ENCODE data around the gene EPM2AIP1. TPM values are rescaled to one million over a fixed set of nuclear protein-coding genes. Genes with fewer than 3 reads are reported as not detected.

Gene EPM2AIP1
- total and polyA plus RNA-seq, 9 of the 15 experiments (the other 6 are each of a cell fraction or from before 2014, with no cell fraction given) = 6.7 to 44.8 (median 25.2) TPM

DNA sequence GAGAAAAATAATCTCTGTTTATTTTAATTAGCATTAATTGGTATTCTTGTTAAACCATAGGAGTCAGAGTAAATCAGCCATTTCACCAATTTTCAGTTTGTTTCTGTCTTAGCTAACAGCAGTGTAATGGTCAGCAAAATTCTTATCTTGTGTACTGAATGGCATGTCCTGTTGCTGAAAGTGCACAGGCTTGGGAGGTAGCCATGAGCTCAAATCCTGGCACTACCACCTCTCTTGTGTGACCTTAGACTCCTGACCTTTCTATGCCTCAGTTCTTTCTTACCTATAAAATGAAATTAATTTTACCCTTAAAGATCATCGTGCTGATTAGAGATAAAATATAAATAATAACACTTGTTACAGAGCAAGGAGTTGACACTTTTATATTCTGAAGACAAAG is 36.2 kb upstream of the EPM2AIP1 start:
- TF ChIP-seq, protein P1, sequence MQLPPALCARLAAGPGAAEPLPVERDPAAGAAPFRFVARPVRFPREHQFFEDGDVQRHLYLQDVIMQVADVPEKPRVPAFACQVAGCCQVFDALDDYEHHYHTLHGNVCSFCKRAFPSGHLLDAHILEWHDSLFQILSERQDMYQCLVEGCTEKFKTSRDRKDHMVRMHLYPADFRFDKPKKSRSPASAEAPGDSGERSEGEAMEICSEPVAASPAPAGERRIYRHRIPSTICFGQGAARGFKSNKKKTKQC (CRISPR knock-in tag; IDR thresholded peaks at IDR 0.05) = no peak
- no peak for TF ChIP-seq LCOR (CRISPR knock-in tag; IDR thresholded peaks at IDR 0.05)
- no peak for TF ChIP-seq TAL1 (IDR thresholded peaks at IDR 0.05)
- TF ChIP-seq SNIP1 (IDR thresholded peaks at IDR 0.05; ENCODE audit: low read depth) = no peak
- TF ChIP-seq CREB1 (IDR thresholded peaks at IDR 0.05) = no peak
- TF ChIP-seq CREB1 (CRISPR knock-in tag; IDR thresholded peaks at IDR 0.05) = no peak
- TF ChIP-seq, protein P2, sequence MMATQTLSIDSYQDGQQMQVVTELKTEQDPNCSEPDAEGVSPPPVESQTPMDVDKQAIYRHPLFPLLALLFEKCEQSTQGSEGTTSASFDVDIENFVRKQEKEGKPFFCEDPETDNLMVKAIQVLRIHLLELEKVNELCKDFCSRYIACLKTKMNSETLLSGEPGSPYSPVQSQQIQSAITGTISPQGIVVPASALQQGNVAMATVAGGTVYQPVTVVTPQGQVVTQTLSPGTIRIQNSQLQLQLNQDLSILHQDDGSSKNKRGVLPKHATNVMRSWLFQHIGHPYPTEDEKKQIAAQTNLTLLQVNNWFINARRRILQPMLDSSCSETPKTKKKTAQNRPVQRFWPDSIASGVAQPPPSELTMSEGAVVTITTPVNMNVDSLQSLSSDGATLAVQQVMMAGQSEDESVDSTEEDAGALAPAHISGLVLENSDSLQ (IDR thresholded peaks at IDR 0.05) = no peak
- TF ChIP-seq SAP30 (IDR thresholded peaks at IDR 0.05; ENCODE audit: borderline replicate concordance, insufficient read depth, low read depth, low read length, poor library complexity, severe bottlenecking) = no peak
- no peak for ATAC-seq
- no TSS peak for BruUV-seq (replicated peaks)

More for the DNA sequence above, 36.2 kb upstream of the EPM2AIP1 start:
- DNase-seq (ENCODE audit: extremely low read depth in 1 of 4, low spot score in 3 of 4) = no peak
- no peak overlapping the region for H3K4me2 ChIP-seq (ENCODE audit: insufficient read depth, low read length)
- no peak overlapping the region for H2AFZ ChIP-seq (ENCODE audit: low read depth, low read length)
- H3K4me3 ChIP-seq = no peak overlapping the region
- H3K27ac ChIP-seq (ENCODE audit: extremely low read depth, low read depth, low read length) = no peak overlapping the region
- no peak overlapping the region for H3K9ac ChIP-seq (ENCODE audit: insufficient read depth in 1 of 2, low read depth in 2 of 2, low read length in 2 of 2)
- ChIA-PET POLR2A (interaction anchor here (0.5 to 2.0 kb wide), 8 partner anchors 9 to 302 kb away, joined by 3 to 7 read pairs (median 4); partner anchors contain the start of genes EPM2AIP1 and MLH1), CTCF (ENCODE audit: low intra/inter-chr PET ratio) (no interaction called here)
- H3K9me3 ChIP-seq (replicated peaks; ENCODE audit: control insufficient read depth, insufficient read depth, low read depth, low read length) = no peaks in the 10 kb centered on the region
- WGBS (ENCODE audit: insufficient coverage, low coverage, missing lambda C conversion rate) = 96% methylated on average over 1 of the region's 1 CpG
- 0 out of 3 replicates have a peak, but pooled peaks cover 2% of the 10 kb centered on the region for H3K79me2 ChIP-seq (ENCODE audit: control insufficient read depth, insufficient read depth, low read length)
- peaks cover 93% of the 10 kb centered on the region for H3K36me3 ChIP-seq (ENCODE audit: control insufficient read depth, insufficient read depth, low read length)
- intact Hi-C loops (cut with micrococcal nuclease) = no loop called here
- no peak for FAIRE-seq
- in situ Hi-C loops (cut with MboI) = no loop called here
- H3K9me1 ChIP-seq (ENCODE audit: control insufficient read depth, insufficient read depth, low read length) = no peaks in the 10 kb centered on the region
- H4K20me1 ChIP-seq (replicated peaks; ENCODE audit: control insufficient read depth, insufficient read depth, low read length) = no peaks in the 10 kb centered on the region
- H3K27me3 ChIP-seq (ENCODE audit: control insufficient read depth in 2 of 2, insufficient read depth in 2 of 2, low read length in 2 of 2) = no peaks in the 10 kb centered on the region
- H3K4me1 ChIP-seq (replicated peaks in 1 of 2; ENCODE audit: control insufficient read depth in 2 of 2, insufficient read depth in 2 of 2, low read length in 2 of 2) = peaks cover 4 to 8% of the 10 kb centered on the region in 2 experiments; a peak in 3 of 5 replicates
